Neural cell (in vitro differentiated cells): ENCODE measurements around the gene FMC1. TPM values are rescaled to one million over a fixed set of nuclear protein-coding genes. Genes with fewer than 3 reads are reported as not detected.

ENCODE experiments used
- H2AFZ ChIP-seq: fragments of 200-600, 300-800 bp; sonication (generic), shearing (Covaris generic); 2 replicates; pipeline ENCODE4 v1.6.0; 2014; ENCODE audit warnings: low read depth, mild to moderate bottlenecking, antibody characterized with exemption, low read length, moderate library complexity
- H3F3A ChIP-seq: fragments of 200-600 bp; shearing (Covaris generic); 2 replicates; pipeline ENCODE4 v1.6.1; 2016; ENCODE audit warnings: mild to moderate bottlenecking, moderate library complexity, mixed read lengths, antibody characterized with exemption, low read length; ENCODE audit not compliant: insufficient read depth, poor library complexity, severe bottlenecking
- H3K27ac ChIP-seq: fragments of 200-600, 300-800 bp; sonication (generic), shearing (Covaris generic); 2 replicates; pipeline ENCODE4 v1.5.1; 2014; ENCODE audit warnings: mild to moderate bottlenecking, low read length, moderate library complexity
- H3K27me3 ChIP-seq: fragments of 300-800, 200-600 bp; sonication (generic), shearing (Covaris generic); 2 replicates; pipeline ENCODE4 v1.6.0; 2014; ENCODE audit warnings: mild to moderate bottlenecking, low read depth, low read length, moderate library complexity; ENCODE audit not compliant: insufficient read depth
- H3K36me3 ChIP-seq: fragments of 300-800, 200-600 bp; sonication (generic), shearing (Covaris generic); 2 replicates; pipeline ENCODE4 v1.5.1; 2014; ENCODE audit warnings: mild to moderate bottlenecking, antibody characterized with exemption, low read length, moderate library complexity; ENCODE audit not compliant: insufficient read depth
- H3K4me2 ChIP-seq: fragments of 300-800, 200-600 bp; sonication (generic), shearing (Covaris generic); 2 replicates; pipeline ENCODE4 v1.6.0; 2014; ENCODE audit warnings: mild to moderate bottlenecking, low read length
- H3K4me3 ChIP-seq: fragments of 300-800, 200-600 bp; sonication (generic), shearing (Covaris generic); 2 replicates; pipeline ENCODE4 v1.5.1; 2014; ENCODE audit warnings: mild to moderate bottlenecking, low read length, moderate library complexity
- H3K79me2 ChIP-seq: fragments of 200-600 bp; shearing (Covaris generic); replicated peaks from 2 replicates; pipeline ENCODE4 v1.6.0; 2014; ENCODE audit warnings: mild to moderate bottlenecking, low read length, moderate library complexity; ENCODE audit not compliant: insufficient read depth
- H3K9ac ChIP-seq: fragments of 300-800, 200-600 bp; sonication (generic), shearing (Covaris generic); 2 replicates; pipeline ENCODE4 v1.6.1; 2016; ENCODE audit warnings: mild to moderate bottlenecking, low read length, mixed read lengths
- H3K9me2 ChIP-seq: fragments of 200-600 bp; shearing (Covaris generic); 2 replicates; pipeline ENCODE4 v1.6.1; 2016; ENCODE audit warnings: mild to moderate bottlenecking, low read length, mixed read lengths; ENCODE audit not compliant: insufficient read depth
- H3K9me3 ChIP-seq: fragments of 200-600, 300-800 bp; sonication (generic), shearing (Covaris generic); 2 replicates; pipeline ENCODE4 v1.6.1; 2016; ENCODE audit warnings: mild to moderate bottlenecking, mixed run types, low read length, moderate library complexity, mixed read lengths
- H4K20me1 ChIP-seq: fragments of 200-600 bp; shearing (Covaris generic); 2 replicates; pipeline ENCODE4 v1.6.1; 2016; ENCODE audit warnings: mild to moderate bottlenecking, mixed run types; ENCODE audit not compliant: insufficient read depth
- EP300 ChIP-seq: fragments of 450-650 bp; conservative IDR thresholded peaks from 2 replicates; pipeline ENCODE4 v1.6.1; 2014; ENCODE audit warnings: antibody characterized with exemption, mild to moderate bottlenecking, moderate library complexity; ENCODE audit not compliant: poor library complexity, severe bottlenecking
- EZH2 ChIP-seq: fragments of 200-600, 300-800 bp; shearing (Covaris generic), sonication (generic); IDR thresholded peaks from 2 replicates; pipeline ENCODE4 v1.6.1; 2014; ENCODE audit warnings: antibody characterized with exemption, low read length, borderline replicate concordance, mild to moderate bottlenecking; ENCODE audit not compliant: insufficient read depth, poor library complexity, severe bottlenecking
- MXI1 ChIP-seq: fragments of 450-650 bp; conservative IDR thresholded peaks from 2 replicates; pipeline ENCODE4 v1.6.1; 2014; ENCODE audit warnings: antibody characterized with exemption, mild to moderate bottlenecking; ENCODE audit not compliant: poor library complexity, severe bottlenecking
- POLR2AphosphoS5 ChIP-seq: IDR thresholded peaks from 2 replicates; pipeline ENCODE4 v1.6.1; 2012
- RAD21 ChIP-seq: fragments of 450-650 bp; conservative IDR thresholded peaks from 2 replicates; pipeline ENCODE4 v1.6.1; 2014; ENCODE audit warnings: antibody characterized with exemption, mild to moderate bottlenecking, moderate library complexity
- SMC3 ChIP-seq: fragments of 450-650 bp; conservative IDR thresholded peaks from 2 replicates; pipeline ENCODE4 v1.6.1; 2014; ENCODE audit warnings: antibody characterized with exemption, mild to moderate bottlenecking, moderate library complexity; ENCODE audit not compliant: poor library complexity
- TAF1 ChIP-seq: IDR thresholded peaks from 2 replicates; pipeline ENCODE4 v1.6.1; 2012; ENCODE audit warnings: low read depth
- polyA plus RNA-seq: library from polyadenylated mRNA; depleted of rRNA; stranded (reverse); fragments of >200 nt; gene quantifications from 2 replicates; pipeline ENCODE4 v1.2.3, GENCODE V29; 2014
- TF ChIP-seq, protein P1 (sequence below): fragments of 450-650 bp; IDR thresholded peaks from 2 replicates; pipeline ENCODE4 v1.5.1; 2014; ENCODE audit warnings: antibody characterized with exemption, mild to moderate bottlenecking, moderate library complexity; ENCODE audit not compliant: poor library complexity, severe bottlenecking
- TF ChIP-seq, protein P2 (sequence below): IDR thresholded peaks from 2 replicates; pipeline ENCODE4 v1.6.1; 2012; ENCODE audit warnings: borderline replicate concordance

The FMC1 gene
- polyA plus RNA-seq, 1 donor from 2014 or later: 54.8 TPM

DNA sequence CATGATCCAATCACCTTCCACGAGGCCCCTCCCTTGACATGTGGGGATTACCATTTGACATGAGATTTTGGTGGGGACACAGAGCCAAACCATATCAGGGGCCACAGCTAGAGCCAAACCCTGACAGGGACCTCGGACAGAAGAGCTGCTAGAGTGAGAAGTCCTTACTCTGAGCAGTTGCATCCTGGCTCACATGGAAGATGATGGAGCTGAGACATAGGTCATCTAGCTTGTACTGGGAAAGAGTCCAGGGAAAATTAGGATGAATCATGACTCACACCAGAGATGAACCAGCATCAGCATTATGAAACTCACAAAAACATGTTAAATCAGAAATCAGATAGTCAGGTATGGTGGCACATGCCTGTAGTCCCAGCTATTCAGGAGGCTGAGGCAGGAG lies 12.8 kb upstream of the FMC1 start:
- H3K79me2 ChIP-seq: no peaks in the 10 kb centered on the region
- no peak overlapping the region for H3K27ac ChIP-seq
- no peaks in the 10 kb centered on the region for H3K9me2 ChIP-seq
- H3K9ac ChIP-seq: no peak overlapping the region
- H3K36me3 ChIP-seq: no peaks in the 10 kb centered on the region
- no peaks in the 10 kb centered on the region for H3F3A ChIP-seq
- TF ChIP-seq TAF1 (no peak), EP300 (no peak), RAD21 (no peak), EZH2 (no peak), POLR2AphosphoS5 (no peak), SMC3 (no peak), MXI1 (no peak)
- TF ChIP-seq, protein P1, sequence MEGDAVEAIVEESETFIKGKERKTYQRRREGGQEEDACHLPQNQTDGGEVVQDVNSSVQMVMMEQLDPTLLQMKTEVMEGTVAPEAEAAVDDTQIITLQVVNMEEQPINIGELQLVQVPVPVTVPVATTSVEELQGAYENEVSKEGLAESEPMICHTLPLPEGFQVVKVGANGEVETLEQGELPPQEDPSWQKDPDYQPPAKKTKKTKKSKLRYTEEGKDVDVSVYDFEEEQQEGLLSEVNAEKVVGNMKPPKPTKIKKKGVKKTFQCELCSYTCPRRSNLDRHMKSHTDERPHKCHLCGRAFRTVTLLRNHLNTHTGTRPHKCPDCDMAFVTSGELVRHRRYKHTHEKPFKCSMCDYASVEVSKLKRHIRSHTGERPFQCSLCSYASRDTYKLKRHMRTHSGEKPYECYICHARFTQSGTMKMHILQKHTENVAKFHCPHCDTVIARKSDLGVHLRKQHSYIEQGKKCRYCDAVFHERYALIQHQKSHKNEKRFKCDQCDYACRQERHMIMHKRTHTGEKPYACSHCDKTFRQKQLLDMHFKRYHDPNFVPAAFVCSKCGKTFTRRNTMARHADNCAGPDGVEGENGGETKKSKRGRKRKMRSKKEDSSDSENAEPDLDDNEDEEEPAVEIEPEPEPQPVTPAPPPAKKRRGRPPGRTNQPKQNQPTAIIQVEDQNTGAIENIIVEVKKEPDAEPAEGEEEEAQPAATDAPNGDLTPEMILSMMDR: no peak
- TF ChIP-seq, protein P2, sequence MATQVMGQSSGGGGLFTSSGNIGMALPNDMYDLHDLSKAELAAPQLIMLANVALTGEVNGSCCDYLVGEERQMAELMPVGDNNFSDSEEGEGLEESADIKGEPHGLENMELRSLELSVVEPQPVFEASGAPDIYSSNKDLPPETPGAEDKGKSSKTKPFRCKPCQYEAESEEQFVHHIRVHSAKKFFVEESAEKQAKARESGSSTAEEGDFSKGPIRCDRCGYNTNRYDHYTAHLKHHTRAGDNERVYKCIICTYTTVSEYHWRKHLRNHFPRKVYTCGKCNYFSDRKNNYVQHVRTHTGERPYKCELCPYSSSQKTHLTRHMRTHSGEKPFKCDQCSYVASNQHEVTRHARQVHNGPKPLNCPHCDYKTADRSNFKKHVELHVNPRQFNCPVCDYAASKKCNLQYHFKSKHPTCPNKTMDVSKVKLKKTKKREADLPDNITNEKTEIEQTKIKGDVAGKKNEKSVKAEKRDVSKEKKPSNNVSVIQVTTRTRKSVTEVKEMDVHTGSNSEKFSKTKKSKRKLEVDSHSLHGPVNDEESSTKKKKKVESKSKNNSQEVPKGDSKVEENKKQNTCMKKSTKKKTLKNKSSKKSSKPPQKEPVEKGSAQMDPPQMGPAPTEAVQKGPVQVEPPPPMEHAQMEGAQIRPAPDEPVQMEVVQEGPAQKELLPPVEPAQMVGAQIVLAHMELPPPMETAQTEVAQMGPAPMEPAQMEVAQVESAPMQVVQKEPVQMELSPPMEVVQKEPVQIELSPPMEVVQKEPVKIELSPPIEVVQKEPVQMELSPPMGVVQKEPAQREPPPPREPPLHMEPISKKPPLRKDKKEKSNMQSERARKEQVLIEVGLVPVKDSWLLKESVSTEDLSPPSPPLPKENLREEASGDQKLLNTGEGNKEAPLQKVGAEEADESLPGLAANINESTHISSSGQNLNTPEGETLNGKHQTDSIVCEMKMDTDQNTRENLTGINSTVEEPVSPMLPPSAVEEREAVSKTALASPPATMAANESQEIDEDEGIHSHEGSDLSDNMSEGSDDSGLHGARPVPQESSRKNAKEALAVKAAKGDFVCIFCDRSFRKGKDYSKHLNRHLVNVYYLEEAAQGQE: no peak
- H3K4me2 ChIP-seq: no peak overlapping the region
- no peaks in the 10 kb centered on the region for H4K20me1 ChIP-seq
- H3K27me3 ChIP-seq: no peaks in the 10 kb centered on the region
- no peaks in the 10 kb centered on the region for H3K9me3 ChIP-seq
- H2AFZ ChIP-seq: no peak overlapping the region
- no peak overlapping the region for H3K4me3 ChIP-seq

DNA sequence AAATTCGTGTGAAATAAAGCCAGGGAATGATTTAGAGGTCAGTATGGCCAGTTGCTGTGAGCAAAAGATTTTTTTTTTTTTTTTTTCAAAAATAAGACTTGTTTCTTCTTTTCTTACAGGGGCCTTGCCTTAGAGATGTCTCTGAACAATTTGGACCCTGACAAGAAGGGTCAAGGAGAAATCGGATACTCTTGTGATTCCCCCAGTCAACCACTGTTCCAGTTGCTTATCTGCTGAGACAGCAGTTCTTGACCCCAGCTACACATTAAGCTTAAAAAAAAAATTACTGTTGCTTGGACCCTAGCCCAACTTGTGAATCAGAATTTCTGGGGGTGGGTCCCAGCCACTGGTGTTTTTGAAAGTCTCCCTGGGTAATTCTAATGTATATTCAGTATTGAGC lies 12.0 kb upstream of the FMC1 start:
- H3K9ac ChIP-seq: no peak overlapping the region
- H4K20me1 ChIP-seq: no peaks in the 10 kb centered on the region
- no peak overlapping the region for H2AFZ ChIP-seq
- TF ChIP-seq EZH2 (no peak), EP300 (no peak), RAD21 (no peak), MXI1 (no peak), TAF1 (no peak)
- H3K27ac ChIP-seq: no peak overlapping the region
- no peak overlapping the region for H3K4me3 ChIP-seq
- no peaks in the 10 kb centered on the region for H3K9me2 ChIP-seq
- no peaks in the 10 kb centered on the region for H3F3A ChIP-seq
- H3K27me3 ChIP-seq: no peaks in the 10 kb centered on the region
- no peak overlapping the region for H3K4me2 ChIP-seq
- H3K36me3 ChIP-seq: no peaks in the 10 kb centered on the region
- H3K79me2 ChIP-seq: no peaks in the 10 kb centered on the region
- no peaks in the 10 kb centered on the region for H3K9me3 ChIP-seq

DNA sequence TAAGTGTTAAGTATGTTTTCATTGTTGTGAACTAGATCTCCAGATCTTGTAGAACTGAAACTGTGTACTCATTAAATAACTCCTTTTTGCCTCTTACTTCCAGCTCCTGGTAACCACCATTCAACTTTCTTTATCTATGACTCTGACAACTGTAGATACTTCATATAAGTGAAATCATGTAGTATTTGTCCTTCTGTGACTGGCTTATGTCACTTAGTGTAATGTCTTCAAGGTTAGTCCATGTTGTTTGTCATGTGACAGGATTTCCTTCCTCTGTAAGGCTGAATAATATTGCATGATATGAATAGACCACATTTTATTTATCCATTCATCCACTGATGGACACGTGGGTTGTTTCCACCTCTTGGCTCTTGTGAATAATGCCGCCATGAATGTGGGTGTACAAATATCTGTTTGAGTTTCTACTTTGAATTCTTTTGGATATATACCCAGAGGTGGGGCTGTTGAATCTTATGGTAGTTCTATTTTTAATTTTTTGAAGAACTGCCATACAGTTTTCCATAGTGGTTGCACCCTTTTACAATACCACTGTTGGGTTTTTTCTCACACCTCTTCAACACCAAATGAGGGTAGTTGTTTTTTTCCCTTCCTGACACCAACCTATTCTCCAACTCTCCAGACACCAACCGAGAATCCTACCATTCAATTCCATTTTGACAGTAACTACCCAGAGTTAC lies 10.7 kb upstream of the FMC1 start:
- Histone ChIP-seq H4K20me1 (no peaks in the 10 kb centered on the region), H3K9me2 (no peaks in the 10 kb centered on the region), H3K79me2 (no peaks in the 10 kb centered on the region), H3K27ac (no peak overlapping the region), H3K9ac (no peak overlapping the region), H3K4me2 (no peak overlapping the region), H2AFZ (no peak overlapping the region), H3K9me3 (no peaks in the 10 kb centered on the region), H3K36me3 (no peaks in the 10 kb centered on the region), H3K27me3 (no peaks in the 10 kb centered on the region), H3F3A (no peaks in the 10 kb centered on the region), H3K4me3 (no peak overlapping the region)
- TF ChIP-seq EP300: no peak
